ENCODE results near the gene CSTF1.
A peak's percentile ranks its signal among the peaks of the same experiment; 100 is the strongest.
"Not testable (repeated sequence)": the region's sequence is repeated elsewhere in the genome, so short reads cannot be mapped to it uniquely, and the experiment has no call there.

The CSTF1 gene

GRCh38 chr20:56389807-56390206 is 2.6 kb upstream of the CSTF1 start:
- Histone ChIP-seq H2AFZ (ENCODE audit: low read depth, low read length) (no peak overlapping the region), H3K36me3 (replicated peaks; ENCODE audit: low read depth, low read length) (peaks cover 63% of the 10 kb centered on the region), H3K4me1 (ENCODE audit: low read length) (peaks cover 16% of the 10 kb centered on the region), H3K9me3 (ENCODE audit: insufficient read depth, low read length) (no peaks in the 10 kb centered on the region), H3K4me3 (ENCODE audit: low read length) (no peak overlapping the region), H3K4me2 (ENCODE audit: low read length) (no peak overlapping the region), H4K20me1 (ENCODE audit: insufficient read depth, low read length) (peaks cover 17% of the 10 kb centered on the region), H3K27me3 (ENCODE audit: low read depth, low read length) (no peaks in the 10 kb centered on the region), H3K79me2 (ENCODE audit: low read length) (peaks cover 95% of the 10 kb centered on the region), H3K27ac (ENCODE audit: low read length) (no peak overlapping the region), H3K9ac (ENCODE audit: low read length) (no peak overlapping the region)
- TF ChIP-seq, protein P1, sequence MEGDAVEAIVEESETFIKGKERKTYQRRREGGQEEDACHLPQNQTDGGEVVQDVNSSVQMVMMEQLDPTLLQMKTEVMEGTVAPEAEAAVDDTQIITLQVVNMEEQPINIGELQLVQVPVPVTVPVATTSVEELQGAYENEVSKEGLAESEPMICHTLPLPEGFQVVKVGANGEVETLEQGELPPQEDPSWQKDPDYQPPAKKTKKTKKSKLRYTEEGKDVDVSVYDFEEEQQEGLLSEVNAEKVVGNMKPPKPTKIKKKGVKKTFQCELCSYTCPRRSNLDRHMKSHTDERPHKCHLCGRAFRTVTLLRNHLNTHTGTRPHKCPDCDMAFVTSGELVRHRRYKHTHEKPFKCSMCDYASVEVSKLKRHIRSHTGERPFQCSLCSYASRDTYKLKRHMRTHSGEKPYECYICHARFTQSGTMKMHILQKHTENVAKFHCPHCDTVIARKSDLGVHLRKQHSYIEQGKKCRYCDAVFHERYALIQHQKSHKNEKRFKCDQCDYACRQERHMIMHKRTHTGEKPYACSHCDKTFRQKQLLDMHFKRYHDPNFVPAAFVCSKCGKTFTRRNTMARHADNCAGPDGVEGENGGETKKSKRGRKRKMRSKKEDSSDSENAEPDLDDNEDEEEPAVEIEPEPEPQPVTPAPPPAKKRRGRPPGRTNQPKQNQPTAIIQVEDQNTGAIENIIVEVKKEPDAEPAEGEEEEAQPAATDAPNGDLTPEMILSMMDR (IDR thresholded peaks at IDR 0.05; ENCODE audit: low read depth, low read length), result no peak
- no peak for TF ChIP-seq EZH2phosphoT487 (IDR thresholded peaks at IDR 0.05; ENCODE audit: low read depth)

DNA sequence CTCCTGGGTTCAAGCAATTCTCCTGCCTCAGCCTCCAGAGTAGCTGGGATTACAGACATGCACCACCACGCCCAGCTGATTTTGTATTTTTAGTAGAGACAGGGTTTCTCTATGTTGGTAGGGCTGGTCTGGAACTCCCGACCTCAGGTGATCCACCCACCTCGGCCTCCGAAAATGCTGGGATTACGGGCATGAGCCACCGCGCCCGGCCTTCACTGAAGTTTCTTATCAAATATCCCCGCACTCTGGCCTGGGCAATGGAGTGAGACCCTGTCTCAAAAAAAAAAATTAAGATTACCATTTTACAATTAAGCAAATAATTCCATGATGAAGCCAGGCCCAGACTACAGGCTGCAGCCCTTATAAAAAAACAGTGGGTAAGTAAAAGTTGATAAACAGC is 2.0 kb upstream of the CSTF1 start:
- H2AFZ ChIP-seq (ENCODE audit: low read depth, low read length); H3K9me3 ChIP-seq (ENCODE audit: insufficient read depth, low read length); H3K27me3 ChIP-seq (ENCODE audit: low read depth, low read length); H3K27ac ChIP-seq (ENCODE audit: low read length): not testable (repeated sequence)
- H3K4me1 ChIP-seq (ENCODE audit: low read length), result peaks cover 16% of the 10 kb centered on the region
- H3K4me2 ChIP-seq (ENCODE audit: low read length), result peak overlapping the region; percentile 92
- peak overlapping the region; percentile 88 for H3K4me3 ChIP-seq (ENCODE audit: low read length)
- peaks cover 95% of the 10 kb centered on the region for H3K79me2 ChIP-seq (ENCODE audit: low read length)
- H3K36me3 ChIP-seq (replicated peaks; ENCODE audit: low read depth, low read length), result peaks cover 65% of the 10 kb centered on the region
- peak overlapping the region; percentile 90 for H3K9ac ChIP-seq (ENCODE audit: low read length)
- peaks cover 17% of the 10 kb centered on the region for H4K20me1 ChIP-seq (ENCODE audit: insufficient read depth, low read length)

- Histone ChIP-seq H4K20me1 (ENCODE audit: insufficient read depth, low read length) (peaks cover 12% of the 10 kb centered on the region), H3K36me3 (replicated peaks; ENCODE audit: low read depth, low read length) (peaks cover 66% of the 10 kb centered on the region), H3K27me3 (ENCODE audit: low read depth, low read length) (no peaks in the 10 kb centered on the region), H3K4me3 (ENCODE audit: low read length) (peak overlapping the region; percentile 88), H3K9me3 (ENCODE audit: insufficient read depth, low read length) (no peaks in the 10 kb centered on the region), H3K4me1 (ENCODE audit: low read length) (peaks cover 16% of the 10 kb centered on the region), H2AFZ (ENCODE audit: low read depth, low read length) (peak overlapping the region; percentile 32; the same call in 1 of the 2 replicates), H3K4me2 (ENCODE audit: low read length) (peak overlapping the region; percentile 92), H3K9ac (ENCODE audit: low read length) (peak overlapping the region; percentile 90), H3K79me2 (ENCODE audit: low read length) (peaks cover 95% of the 10 kb centered on the region), H3K27ac (ENCODE audit: low read length) (peak overlapping the region; percentile 80)
- TF ChIP-seq, protein P1 (IDR thresholded peaks at IDR 0.05; ENCODE audit: low read depth, low read length), result no peak
- TF ChIP-seq EZH2phosphoT487 (IDR thresholded peaks at IDR 0.05; ENCODE audit: low read depth), result no peak
These were observed 1.4 kb upstream of the CSTF1 start for GRCh38 chr20:56391037-56391436.

GRCh38 chr20:56391596-56392131 is 781 bp upstream of the CSTF1 start:
- Histone ChIP-seq H3K4me3 (ENCODE audit: low read length) (peak overlapping the region; percentile 88), H3K79me2 (ENCODE audit: low read length) (peaks cover 90% of the 10 kb centered on the region), H3K4me2 (ENCODE audit: low read length) (peak overlapping the region; percentile 92), H3K27me3 (ENCODE audit: low read depth, low read length) (no peaks in the 10 kb centered on the region), H3K36me3 (replicated peaks; ENCODE audit: low read depth, low read length) (peaks cover 66% of the 10 kb centered on the region), H3K27ac (ENCODE audit: low read length) (peak overlapping the region; percentile 80), H2AFZ (ENCODE audit: low read depth, low read length) (peak overlapping the region; percentile 69), H3K9me3 (ENCODE audit: insufficient read depth, low read length) (no peaks in the 10 kb centered on the region), H3K4me1 (ENCODE audit: low read length) (peaks cover 16% of the 10 kb centered on the region), H3K9ac (ENCODE audit: low read length) (peak overlapping the region; percentile 90), H4K20me1 (ENCODE audit: insufficient read depth, low read length) (peaks cover 11% of the 10 kb centered on the region; the same call in 1 of the 2 replicates)
- TF ChIP-seq EZH2phosphoT487 (IDR thresholded peaks at IDR 0.05; ENCODE audit: low read depth), result no peak
- TF ChIP-seq, protein P1 (IDR thresholded peaks at IDR 0.05; ENCODE audit: low read depth, low read length), result no peak

All from OCI-LY3 (cell line).